ENCODE results near the gene FAAP100.

FAAP100 gene

DNA sequence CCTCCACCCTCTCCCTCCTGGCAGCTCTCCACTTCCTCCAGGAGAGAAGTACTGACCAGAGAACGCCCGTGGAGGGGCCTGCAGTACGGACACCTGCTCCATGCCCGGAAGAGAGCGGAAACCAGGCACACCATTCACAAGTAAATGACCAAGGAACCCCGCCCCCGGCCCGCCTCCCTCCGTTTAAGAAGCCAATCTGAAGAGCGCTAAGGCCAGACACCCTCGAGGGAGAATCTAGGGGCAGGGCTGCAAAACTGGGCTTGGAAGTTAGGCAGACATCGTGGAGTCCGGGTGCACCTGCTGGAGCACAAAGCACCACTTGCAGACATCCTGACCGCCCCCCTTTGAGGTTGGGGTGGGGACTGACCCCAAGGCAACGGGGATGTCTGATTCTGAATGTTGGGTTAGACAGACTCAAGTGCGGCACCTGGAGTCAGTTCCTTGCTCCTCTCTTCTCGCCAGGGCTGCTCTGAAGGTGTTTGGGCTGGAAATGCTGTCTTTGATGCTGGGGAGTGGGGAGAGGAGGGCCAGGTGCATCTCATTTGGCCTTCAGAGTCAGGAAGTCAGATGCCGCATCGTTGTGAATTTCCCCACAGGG, 964 bp upstream of the FAAP100 start:
- peak; percentile 77 for DNase-seq

DNA sequence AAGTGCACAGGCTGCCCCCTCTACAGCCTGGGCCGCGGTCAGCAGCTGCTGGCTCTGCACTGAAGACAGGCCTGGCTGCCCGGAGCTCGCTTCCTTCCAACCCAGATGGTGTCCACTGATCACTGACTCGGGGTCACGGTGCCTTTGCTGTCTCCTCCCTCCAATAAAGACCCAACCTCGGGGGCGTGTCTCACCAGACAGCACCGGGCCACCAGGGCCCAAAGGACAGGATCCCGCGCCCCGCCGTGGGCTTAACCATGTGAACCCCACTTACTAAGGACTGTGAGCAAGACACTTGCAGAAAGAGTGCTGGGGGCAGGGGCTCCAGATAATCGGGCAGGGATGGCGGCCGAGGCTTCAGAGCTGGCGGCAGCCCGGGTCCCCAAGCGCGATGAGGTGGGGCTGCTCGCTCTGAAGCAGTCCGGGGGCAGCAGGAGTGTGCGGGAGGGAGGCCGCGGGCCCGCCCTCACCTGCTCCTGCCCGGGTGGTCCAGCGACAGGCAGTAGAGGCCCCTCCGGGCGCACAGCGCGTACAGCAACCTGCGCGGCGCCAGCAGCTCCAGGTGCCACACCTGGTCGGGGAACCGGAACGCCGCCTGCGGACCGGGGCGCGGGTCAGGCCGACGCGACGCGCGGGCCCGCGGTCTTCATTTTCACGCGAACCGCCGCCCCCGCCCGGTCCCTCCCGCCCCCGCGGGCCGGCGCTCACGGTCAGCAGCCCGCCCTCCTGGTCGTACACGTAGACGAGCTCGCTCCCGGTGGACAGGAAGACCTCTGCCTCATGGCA, 502 bp downstream of the FAAP100 start:
- no peak for DNase-seq

DNA sequence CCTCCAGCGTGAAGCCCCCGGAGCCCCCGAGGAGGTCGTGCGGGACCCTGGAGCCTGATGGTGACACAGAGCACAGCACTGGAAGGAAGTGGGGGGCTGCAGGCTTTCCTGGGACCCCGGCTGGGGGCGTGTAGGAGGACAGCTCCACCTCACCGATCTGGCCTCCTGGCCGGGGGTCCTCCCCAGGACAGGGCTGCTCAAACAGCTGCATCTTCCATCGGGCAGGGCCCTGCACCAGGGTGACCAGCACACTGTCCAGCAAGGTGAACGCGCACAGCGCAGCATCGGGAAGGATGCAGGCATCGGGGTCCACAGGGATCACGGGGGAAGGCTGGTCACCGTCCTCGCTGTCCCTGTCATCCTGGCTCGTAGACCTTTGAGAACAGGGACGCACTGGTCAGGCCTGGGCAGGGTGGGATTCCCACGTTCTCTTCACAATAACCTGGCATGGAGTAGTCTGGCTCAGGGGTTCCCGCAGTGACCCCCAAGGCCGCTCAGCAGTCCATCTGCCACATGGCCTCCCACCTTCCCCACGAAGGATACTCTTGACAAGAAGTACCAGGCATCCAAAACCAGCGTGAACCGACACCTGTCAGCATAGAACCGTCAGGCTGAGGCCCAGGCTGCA, 1.2 kb downstream of the FAAP100 start:
- DNase-seq = no peak

DNA sequence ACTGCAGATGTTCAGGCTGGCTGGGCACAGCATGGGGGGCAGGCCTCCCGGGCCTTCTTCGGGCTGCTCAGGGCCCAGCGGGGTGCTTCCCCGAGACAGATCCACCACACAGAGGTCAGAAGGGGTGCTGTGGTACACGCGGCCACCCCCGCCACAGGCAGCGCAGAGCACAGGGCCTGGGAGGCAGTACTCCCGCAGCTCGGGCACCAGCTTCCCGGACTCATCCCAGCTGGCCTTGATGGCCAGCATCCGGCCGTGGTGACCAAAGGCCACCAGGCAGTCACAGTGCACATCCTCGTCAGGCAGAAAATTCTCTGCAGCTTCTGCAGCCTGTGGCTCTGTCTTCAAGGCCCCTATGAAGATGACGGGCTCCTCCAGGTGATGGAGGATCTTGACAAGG, 1.9 kb downstream of the FAAP100 start:
- DNase-seq = no peak

DNA sequence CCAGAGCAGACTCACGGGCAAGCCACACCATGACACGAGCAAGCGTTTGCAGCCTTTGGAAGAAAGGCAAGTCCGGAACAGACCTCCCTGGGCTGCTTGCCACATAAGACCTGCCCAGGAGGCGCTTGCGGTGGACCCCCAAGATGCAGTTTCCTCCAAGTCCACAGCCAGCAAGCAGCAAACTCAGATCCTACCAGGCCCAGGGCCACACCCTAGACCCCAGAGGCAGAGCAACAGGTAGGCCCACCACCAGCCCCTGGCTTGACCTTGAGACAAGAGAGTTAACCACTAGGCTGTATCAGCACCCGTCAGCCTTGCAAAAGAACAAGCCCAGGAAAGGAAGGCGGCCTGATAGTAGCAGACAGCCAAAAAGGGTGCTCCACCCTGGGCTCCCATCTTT, 2.3 kb downstream of the FAAP100 start:
- DNase-seq = no peak

DNA sequence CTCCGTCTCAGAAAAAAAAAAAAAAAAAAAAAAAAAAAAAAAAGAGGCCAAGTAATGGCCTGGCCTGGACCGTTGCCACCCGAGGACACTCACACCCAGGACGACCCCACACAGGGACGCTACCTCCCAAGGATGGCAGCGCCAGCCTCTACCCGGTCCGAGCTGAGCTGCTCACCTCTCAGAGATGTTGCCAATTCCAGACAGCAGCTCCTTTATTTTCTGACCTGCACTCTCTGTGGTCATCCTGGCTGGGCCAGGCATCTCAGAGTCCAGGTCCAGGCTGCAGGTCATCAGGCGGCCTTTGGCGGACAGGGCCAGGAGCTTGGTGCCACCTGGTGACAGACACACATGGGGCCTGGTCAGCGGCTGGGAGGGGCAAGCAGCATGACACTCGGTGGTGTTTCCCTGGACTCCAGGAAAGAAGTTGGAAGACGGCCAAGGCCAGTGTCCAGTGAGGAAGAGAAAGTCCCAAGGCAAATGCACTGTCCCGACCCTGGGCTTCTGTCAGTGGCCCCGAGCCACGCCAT, 3.1 kb downstream of the FAAP100 start:
- DNase-seq = no peak

DNA sequence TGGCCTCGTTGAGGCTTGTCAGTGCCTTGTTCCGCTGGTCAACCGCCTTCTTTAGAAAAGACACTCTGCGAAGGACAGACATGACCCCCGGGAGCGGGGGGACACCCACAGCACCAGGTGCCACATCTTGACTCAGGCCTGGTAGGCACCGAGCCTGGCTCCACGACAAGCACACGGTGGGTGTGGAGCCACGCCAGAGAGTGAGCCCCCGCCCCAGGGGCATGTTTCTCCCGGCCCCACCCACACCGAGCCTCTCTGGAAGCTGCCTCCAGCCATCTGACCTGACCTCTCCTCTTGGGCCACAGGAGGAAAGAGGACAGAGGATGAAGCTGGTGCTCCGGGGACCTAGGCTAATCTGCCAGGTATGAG, 4.6 kb downstream of the FAAP100 start:
- DNase-seq = no peak

DNA sequence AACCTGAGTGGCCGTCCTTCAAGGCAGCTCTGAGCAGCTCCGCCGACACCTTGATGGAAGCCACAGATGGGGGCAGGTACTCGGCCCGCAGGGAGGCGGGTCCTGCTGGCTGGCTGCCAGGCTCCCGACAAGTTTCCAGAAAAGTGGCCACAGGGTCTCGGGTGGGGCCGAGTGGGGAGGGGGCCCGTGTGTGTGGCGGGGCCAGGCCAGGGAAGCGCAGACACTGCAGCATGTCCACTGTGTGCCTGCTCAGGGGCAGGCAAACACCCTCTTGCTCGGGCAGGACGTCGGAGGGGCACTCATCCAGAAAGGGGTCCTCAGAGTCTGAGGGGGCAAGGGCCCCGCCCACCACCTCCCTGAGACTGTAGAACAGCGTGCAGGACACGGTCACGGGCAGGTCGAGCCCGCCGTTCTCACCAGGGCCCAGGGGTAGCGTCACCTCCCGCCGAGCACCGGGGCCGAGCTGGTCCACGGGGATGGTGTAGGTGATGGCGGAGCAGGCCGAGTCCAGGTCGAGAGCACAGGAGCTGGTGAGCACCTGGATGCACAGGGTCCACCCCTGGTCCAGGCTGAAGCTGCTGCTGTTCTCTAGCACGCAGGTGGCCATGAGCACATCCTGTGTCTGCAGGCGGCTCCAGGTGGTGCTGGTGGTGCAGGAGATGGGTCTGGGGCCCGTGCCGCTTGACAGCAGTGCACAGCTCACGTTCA, 5.1 kb downstream of the FAAP100 start:
- no peak for DNase-seq

DNA sequence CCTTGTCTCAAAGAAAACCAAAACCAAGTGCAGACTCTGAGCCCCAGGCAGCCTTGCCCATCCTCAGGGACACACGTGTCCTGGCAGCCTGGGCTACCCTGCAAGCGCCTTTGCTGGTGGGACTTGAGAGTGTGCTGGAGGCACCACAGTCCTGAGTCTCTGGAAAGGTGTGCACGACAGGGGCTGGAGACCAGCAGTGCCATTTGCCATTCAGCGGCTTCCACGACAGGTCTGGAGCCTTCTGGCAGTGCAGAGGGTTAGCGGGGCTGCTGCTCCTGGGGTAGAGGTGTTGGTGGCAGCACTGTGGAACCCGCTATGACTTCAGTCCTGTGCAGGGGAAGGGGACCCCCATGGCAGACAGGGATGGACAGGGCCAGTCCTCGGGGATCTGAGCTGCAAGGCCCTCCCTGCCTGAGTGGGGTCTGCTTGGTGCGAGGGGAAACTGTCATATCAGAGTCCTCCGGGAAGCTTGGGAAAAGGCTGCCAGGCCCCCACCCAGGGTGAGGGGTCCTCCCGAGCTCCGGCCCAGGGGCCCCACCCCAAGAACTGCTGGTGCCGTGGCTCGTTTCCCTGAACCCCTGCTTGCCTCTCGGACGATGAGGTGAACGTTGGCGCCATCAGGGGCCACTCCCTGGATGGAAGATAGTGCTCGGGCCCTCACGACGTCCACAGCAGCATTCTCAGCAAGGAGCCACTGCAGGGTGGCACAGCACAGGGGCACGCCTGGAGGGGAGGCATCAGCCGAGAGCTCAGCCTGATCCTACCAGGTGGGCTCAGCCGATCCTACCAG, 6.8 kb downstream of the FAAP100 start:
- no peak for DNase-seq

DNA sequence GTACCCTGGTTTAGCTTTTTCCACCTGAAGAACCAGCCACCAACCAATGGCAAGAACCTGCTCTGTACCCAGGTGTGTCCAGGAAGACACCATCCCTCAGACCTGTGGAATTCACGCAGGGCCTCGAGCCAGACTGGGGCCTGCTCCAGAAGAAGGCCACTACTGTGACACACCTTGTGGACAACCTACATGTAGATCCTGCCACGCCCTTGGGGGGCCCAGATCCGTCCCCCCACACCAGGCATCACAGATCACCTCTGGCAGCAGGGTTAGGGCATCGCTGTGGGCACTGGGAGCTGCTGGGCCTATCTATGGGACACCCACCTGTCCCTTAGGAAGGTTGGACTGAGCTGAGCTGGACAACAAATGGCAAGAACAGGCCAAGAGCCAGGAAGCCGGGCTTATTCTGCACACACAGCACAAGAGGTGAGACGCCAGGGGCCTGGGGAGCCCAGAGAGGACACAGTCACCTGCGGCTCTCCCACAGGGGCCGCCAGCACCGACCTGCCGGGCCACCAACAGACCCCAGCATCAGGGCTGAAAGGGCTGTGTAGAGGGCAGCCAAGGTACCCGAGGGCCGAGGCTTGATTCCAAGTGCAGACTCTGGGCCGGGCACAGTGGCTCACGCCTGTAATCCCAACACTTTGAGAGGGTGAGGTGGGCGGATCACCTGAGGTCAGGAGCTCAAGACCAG, 7.7 kb downstream of the FAAP100 start:
- no peak for DNase-seq

DNA sequence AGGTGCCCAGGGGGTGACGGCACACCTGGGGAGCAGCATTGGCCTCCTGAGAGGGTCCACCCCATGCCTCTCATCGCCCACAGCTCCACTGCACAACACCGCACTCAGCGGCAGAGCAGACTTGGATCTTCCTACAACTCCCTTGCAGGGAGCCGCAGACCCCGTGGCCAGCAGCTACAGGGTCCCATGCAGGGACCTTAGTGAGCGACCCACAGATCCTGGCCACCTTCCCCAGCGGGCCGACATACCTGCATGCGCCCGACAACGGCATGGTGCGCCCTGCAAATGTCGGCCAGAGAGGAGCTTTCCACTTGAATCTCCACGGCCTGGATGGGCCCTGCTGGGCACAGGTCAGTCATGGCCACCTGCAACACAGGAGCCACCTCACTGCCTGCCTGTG, 8.4 kb downstream of the FAAP100 start:
- DNase-seq = no peak

DNA sequence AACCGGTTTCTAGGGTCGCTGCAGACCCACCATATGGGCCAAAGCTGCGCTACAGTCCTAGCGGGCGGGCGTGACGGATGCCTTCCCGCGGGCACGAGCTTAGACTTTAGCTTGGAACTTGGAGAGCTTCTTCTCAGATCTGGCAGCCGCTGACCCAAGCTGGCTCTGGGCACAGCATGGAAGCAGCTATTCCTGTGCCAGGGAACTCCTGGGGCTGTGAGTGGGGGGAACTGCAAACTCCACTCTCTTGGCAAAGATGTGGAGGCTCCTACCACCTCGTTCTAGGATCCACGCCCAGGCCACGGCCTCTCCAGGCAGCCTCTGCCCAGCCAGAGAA, 8.8 kb downstream of the FAAP100 start:
- DNase-seq = no peak

DNA sequence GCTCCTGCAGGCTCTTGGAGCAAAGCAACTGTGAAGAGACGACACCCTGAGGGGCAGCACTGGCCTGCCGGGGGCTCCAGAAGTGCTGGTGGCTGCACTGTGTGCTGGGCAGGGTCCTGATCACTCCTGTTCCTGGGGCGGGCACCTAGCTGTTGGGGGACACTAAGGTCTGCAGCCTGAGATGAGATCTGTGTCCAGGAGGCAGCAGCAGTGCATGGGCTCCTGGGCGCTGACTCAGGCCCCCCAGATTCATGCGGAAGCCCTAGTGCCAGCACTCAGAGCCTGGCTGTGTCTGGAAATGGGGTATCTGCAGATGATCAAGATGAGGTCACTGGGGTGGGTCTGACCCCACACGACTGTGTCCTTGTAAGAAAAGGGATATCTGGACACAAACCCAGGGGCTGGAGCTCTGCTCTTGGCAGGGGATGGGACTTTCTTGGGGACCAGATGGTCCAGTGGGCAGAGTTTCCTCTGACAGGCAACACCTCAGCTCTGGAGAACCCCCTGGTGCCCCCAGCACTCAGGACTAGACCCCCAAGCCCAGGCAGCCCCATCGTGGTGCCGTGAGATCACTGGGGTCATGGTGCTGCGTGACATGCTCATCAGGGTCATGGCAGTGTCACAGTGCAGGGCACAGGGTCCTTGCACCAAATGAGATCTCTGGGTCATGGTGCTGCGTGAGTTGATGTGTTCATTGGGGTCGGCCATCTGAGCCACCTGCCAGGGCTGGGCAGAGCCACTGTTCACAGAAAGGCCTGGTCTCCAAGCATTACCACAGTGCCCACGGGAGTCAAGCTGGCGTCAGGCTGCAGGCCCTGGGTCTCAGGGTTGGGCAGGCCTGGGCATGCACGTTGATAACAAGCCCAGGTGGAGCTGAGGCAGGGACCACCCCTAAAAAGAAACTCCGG, 9.5 kb downstream of the FAAP100 start:
- no peak for DNase-seq

DNA sequence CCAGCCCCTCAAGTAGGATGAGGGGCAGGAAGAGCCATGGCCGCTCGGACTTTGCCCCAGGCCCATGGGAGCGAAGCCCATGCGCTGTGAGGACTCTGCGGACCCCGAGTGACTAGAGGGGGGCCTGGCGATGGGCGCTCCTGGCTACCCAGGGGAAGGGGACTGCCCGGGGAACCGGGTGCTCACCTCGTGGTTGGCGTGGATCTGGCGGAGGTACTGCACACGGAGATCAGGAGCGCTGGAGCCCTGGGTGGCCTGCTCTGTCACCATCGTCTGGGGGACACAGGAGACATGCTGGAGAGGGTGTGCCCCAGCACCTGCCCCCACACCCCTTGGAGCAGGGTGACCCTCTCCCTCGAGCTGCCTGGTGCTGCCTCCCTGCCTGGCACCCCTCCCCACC, 11.0 kb downstream of the FAAP100 start:
- no peak for DNase-seq

DNA sequence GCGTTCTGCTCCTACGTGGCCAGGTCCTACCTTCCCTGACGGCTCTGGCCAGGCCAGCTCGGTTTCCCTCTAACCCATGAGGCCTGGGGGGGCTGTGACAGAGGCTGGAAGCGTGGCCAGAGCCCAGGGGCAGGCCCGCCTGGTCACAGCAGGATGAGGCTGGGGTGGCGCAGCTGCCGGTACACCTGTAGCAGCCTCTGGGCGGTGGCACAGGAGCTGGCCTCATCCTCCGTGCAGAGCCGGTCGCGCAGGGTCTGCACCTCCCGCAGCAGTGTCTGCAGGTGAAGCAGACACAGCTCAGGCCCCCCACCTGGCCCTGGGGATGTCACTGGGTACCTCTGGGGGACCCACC, 11.5 kb downstream of the FAAP100 start:
- no peak for DNase-seq

DNA sequence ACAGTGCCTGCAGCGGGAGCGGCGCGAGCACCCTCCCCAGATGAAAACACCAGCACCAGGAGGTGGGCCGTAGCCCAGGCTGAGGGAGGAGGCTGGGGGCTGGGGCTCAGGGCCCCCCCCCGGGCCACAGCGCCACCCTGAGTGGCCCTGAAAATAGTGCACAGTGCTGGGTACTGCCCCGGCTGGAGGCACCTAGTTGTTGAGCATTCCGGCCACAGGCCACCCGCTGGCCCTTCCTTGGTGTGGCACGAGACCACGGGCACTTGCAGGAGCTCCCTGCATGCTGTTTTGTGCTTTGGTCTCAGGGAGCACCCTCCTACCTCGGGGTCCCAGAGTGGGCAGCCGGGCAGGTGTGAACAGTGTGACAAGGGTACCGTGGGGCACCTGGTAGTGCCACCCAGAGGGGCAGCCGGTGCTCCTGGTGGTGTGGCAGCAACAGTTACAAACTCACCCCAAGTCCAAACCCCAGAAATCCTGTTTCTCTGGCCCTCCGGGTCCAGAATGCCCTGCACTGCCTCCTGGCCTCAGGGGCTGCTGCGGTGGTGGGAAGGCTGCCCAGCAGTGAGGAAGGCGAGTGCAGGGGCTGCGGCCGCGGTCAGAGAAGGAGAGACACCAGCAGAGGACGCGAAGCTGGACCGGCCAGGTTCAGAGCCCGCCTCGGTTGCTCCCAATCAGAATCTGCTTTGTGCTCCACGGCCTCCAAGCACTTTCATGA, 12.0 kb downstream of the FAAP100 start:
- no peak for DNase-seq

DNA sequence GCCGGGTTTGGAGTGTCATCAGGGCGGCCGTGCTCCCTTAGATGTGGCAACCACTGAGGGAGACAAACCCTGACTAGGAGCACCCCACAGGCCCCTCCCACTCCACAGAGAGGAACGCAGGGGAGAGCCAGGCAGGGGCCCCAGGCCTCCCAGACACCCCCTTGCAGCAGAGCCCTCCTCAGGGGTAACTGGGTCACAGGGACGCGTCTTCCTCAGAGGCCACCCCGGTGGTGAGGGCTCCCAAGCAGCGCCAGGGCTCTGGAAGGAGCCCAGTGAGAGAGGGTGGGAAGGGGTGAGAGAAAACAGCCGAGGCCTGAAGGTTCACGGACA, 12.6 kb downstream of the FAAP100 start:
- DNase-seq = no peak

DNA sequence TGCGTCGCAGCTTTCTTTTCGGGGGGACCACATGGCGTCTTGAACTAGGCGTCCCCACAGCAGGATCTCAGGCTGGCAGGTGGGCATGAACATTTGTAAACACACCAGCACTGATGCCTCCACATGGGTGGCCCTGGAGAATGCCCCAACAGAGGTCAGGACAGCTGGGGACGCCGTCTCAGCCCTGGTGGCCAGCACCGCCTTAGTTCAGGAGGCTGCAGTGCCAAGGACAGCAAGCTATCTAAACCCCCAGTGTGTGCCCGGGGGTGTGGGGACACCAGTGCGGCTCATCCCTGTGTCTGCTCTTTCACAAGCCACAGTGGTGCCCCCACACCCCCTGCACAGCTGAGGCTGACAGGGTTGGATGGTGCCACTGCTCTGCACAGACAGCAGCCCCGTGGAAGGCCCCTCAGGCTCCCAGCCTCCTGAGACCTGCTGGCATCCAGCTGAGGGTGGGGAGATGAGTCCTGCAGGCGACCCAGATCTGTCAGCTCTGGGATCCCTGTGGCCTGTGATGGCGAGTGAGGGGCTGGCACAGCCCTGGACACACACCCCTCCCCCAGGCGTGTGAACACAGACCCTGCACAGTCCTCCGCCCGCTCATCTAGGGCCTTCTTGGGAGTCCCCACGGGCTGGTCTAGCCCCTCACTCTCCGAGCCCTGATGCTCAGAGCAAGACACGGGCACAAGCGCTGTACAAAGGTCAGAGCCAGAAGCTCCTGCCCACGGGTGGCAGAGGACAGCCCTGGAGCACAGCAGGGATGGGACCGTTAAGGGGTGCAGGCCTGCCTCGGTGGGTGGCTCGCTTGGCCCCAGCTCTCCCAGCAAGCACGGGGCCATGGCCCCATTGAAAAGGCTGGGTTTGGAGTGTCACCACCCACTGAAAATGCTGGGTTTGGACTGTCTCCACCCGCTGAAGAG, 13.2 kb downstream of the FAAP100 start:
- no peak for DNase-seq

DNA sequence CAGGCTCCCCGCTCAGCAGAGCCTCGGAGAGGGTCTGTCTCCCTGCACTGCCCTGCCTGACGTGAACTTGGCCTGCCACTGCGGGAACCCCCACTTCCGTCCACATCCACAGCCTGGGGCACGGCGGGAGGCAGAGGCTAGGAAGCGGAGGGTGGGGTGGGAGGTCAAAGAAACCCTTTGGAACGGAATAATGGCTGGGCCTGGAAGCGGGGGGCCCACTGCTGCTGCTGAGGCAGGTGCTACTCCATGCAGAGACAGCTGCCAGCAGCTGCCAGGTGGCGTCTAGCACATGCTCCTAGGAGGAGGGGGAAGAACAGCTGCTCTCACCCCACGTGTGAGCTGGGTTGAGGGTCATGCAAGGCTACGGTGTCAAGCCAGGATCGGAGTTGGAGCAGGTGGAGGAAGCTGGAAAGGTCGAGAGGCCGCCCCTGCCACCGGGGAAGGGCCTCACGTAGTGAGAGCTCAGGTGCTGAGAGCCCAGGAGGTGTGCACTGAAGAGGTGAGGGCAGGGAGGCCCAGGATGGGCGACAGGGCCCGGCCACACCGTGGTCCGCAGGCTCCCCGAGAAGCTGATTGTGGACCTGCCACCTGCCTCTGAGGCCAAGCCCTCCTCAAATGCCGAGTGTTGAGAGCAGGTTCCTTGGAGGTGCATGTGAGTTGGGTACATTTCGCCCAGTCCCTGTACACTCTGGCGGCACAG, 14.1 kb downstream of the FAAP100 start:
- DNase-seq = no peak

All from activated T-cell treated with anti-CD3 and anti-CD28 coated beads, Interleukin-2, amount 50 U/mL, for 1 hour (primary cell).